IMR-90 (cell line): ENCODE results near the gene SECISBP2. TPM values are rescaled to one million over a fixed set of nuclear protein-coding genes. Genes with fewer than 3 reads are reported as not detected.
A peak's percentile ranks its signal among the peaks of the same experiment; 100 is the strongest.

ENCODE experiments used
- ATAC-seq: fragments of 200-7000 bp; cut with Tn5 transposase; 2 replicates; pipeline ENCODE4 v1.9.1; 2020; ENCODE audit warnings: low read depth, mild to moderate bottlenecking, moderate library complexity
- Bru-seq: library from RNA; stranded (reverse); fragments of 400-500 nt; gene quantifications from one replicate; lab custom pipeline; 2021; lab: Mats Ljungman, UMichigan
- BruChase-seq, 2 experiments: library from RNA; stranded (reverse); fragments of 400-500 nt; gene quantifications; one replicate each; lab custom pipeline; 2021; lab: Mats Ljungman, UMichigan
- BruUV-seq: library from RNA; stranded (reverse); fragments of 400-500 nt; replicated peaks from 2 replicates; lab custom pipeline; 2021; lab: Mats Ljungman, UMichigan
- CTCF ChIA-PET: fragments of 300-600 bp; formaldehyde crosslinking; extraction: SDS; loops from one replicate; lab custom pipeline; 2021; ENCODE audit warnings: antibody characterized with exemption; lab: Yijun Ruan, JAX
- POLR2A ChIA-PET: fragments of 300-600 bp; sonication (Branson Sonifier 250); formaldehyde crosslinking; loops from one replicate; lab custom pipeline; 2022; ENCODE audit warnings: antibody characterized with exemption; ENCODE audit not compliant: unreplicated experiment; lab: Charles Lee
- DNase-seq: peaks from one replicate; pipeline ENCODE4 v3.0.0; 2013
- H2AFZ ChIP-seq: replicated peaks from 2 replicates; pipeline ENCODE3; 2013; ENCODE audit warnings: low read length, mild to moderate bottlenecking; ENCODE audit not compliant: poor library complexity
- H2AK5ac ChIP-seq: 2 replicates; pipeline ENCODE4 v1.6.1; 2013; ENCODE audit warnings: low read depth, low read length, inconsistent platforms
- H2AK9ac ChIP-seq: replicated peaks from 2 replicates; pipeline ENCODE3; 2013; ENCODE audit warnings: mild to moderate bottlenecking, low read depth, low read length, moderate library complexity; ENCODE audit not compliant: poor library complexity
- H2BK120ac ChIP-seq: 2 replicates; pipeline ENCODE4 v1.6.1; 2013; ENCODE audit warnings: low read depth, low read length, inconsistent platforms
- H2BK15ac ChIP-seq: 3 replicates; pipeline ENCODE4 v1.6.1; 2013; ENCODE audit warnings: low read depth, low read length, inconsistent platforms
- H2BK20ac ChIP-seq: 2 replicates; pipeline ENCODE4 v1.6.1; 2013; ENCODE audit warnings: low read depth, mild to moderate bottlenecking, inconsistent platforms, low read length, moderate library complexity
- H2BK5ac ChIP-seq: 2 replicates; pipeline ENCODE4 v1.6.1; 2013; ENCODE audit warnings: mild to moderate bottlenecking, low read depth, low read length, inconsistent platforms; ENCODE audit not compliant: poor library complexity, severe bottlenecking
- H3K14ac ChIP-seq: replicated peaks from 2 replicates; pipeline ENCODE4 v1.6.1; 2013; ENCODE audit warnings: low read depth, low read length, inconsistent platforms
- H3K18ac ChIP-seq: 2 replicates; pipeline ENCODE4 v1.6.1; 2013; ENCODE audit warnings: low read depth, low read length, control low read depth
- H3K23ac ChIP-seq: 2 replicates; pipeline ENCODE4 v1.6.1; 2013; ENCODE audit warnings: low read depth, low read length, inconsistent platforms
- H3K27ac ChIP-seq: 2 replicates; pipeline ENCODE4 v1.5.1; 2013; ENCODE audit warnings: mild to moderate bottlenecking, control low read depth, low read length; ENCODE audit not compliant: insufficient read depth
- H3K27me3 ChIP-seq: 2 replicates; pipeline ENCODE4 v1.6.1; 2013; ENCODE audit warnings: low read length; ENCODE audit not compliant: control insufficient read depth, insufficient read depth
- H3K36me3 ChIP-seq: 2 replicates; pipeline ENCODE4 v1.6.1; 2013; ENCODE audit warnings: low read length, mixed read lengths; ENCODE audit not compliant: control insufficient read depth, insufficient read depth
- H3K4ac ChIP-seq: 2 replicates; pipeline ENCODE4 v1.6.1; 2013; ENCODE audit warnings: low read depth, low read length, inconsistent platforms
- H3K4me1 ChIP-seq: 2 replicates; pipeline ENCODE4 v1.6.1; 2013; ENCODE audit warnings: low read length, mixed read lengths; ENCODE audit not compliant: control insufficient read depth, insufficient read depth
- H3K4me2 ChIP-seq: 2 replicates; pipeline ENCODE4 v1.6.1; 2013; ENCODE audit warnings: low read depth, mild to moderate bottlenecking, control low read depth, low read length, moderate library complexity
- H3K4me3 ChIP-seq: 2 replicates; pipeline ENCODE4 v1.5.1; 2013; ENCODE audit warnings: low read depth, mild to moderate bottlenecking, control low read depth, low read length, moderate library complexity; ENCODE audit not compliant: insufficient read depth
- H3K56ac ChIP-seq: 2 replicates; pipeline ENCODE4 v1.6.1; 2013; ENCODE audit warnings: low read length, inconsistent platforms; ENCODE audit not compliant: insufficient read depth; ENCODE audit errors: extremely low read depth
- H3K79me1 ChIP-seq, 2 experiments: 2 replicates each; pipeline ENCODE4 v1.6.1; 2013; ENCODE audit warnings: low read length in 2 of 2, inconsistent platforms in 1 of 2, low read depth in 1 of 2
- H3K9ac ChIP-seq: 2 replicates; pipeline ENCODE4 v1.6.1; 2013; ENCODE audit warnings: low read depth, low read length, control low read depth
- H3K9me1 ChIP-seq: 2 replicates; pipeline ENCODE4 v1.6.1; 2013; ENCODE audit warnings: low read length, inconsistent platforms; ENCODE audit not compliant: insufficient read depth
- H3K9me3 ChIP-seq: 2 replicates; pipeline ENCODE4 v1.6.1; 2013; ENCODE audit warnings: low read length; ENCODE audit not compliant: control insufficient read depth, insufficient read depth
- H4K20me1 ChIP-seq: 2 replicates; pipeline ENCODE4 v1.6.1; 2013; ENCODE audit warnings: low read length, inconsistent platforms; ENCODE audit not compliant: insufficient read depth
- H4K5ac ChIP-seq: 2 replicates; pipeline ENCODE4 v1.6.1; 2013; ENCODE audit warnings: mild to moderate bottlenecking, low read depth, low read length, control low read depth
- H4K8ac ChIP-seq, 2 experiments: 2 replicates each; pipeline ENCODE4 v1.6.1; 2013; ENCODE audit warnings: low read depth in 2 of 2, low read length in 2 of 2, control low read depth in 1 of 2, inconsistent platforms in 1 of 2
- H4K91ac ChIP-seq: 2 replicates; pipeline ENCODE4 v1.6.1; 2013; ENCODE audit warnings: low read depth, low read length, inconsistent platforms; ENCODE audit not compliant: insufficient read depth
- CEBPB ChIP-seq: IDR thresholded peaks from 2 replicates; pipeline ENCODE4 v1.6.1; 2012; ENCODE audit warnings: low read depth, low read length, improper control_type of control experiment
- CHD1 ChIP-seq: IDR thresholded peaks from 2 replicates; pipeline ENCODE4 v1.6.1; 2012; ENCODE audit warnings: low read depth, low read length, improper control_type of control experiment
- FOS ChIP-seq: fragments of 150-350 bp; IDR thresholded peaks from 2 replicates; pipeline ENCODE4 v1.6.1; 2016; ENCODE audit warnings: low read depth, low read length
- MAFK ChIP-seq: IDR thresholded peaks from 2 replicates; pipeline ENCODE4 v1.6.1; 2012; ENCODE audit warnings: low read depth, low read length, improper control_type of control experiment
- MAZ ChIP-seq: IDR thresholded peaks from 2 replicates; pipeline ENCODE4 v1.6.1; 2012; ENCODE audit warnings: low read depth, mild to moderate bottlenecking, low read length, improper control_type of control experiment, moderate library complexity, borderline replicate concordance
- POLR2A ChIP-seq: IDR thresholded peaks from 2 replicates; pipeline ENCODE4 v1.6.1; 2012; ENCODE audit warnings: mild to moderate bottlenecking, low read depth, low read length
- RAD21 ChIP-seq: IDR thresholded peaks from 2 replicates; pipeline ENCODE4 v1.6.1; 2012; ENCODE audit warnings: low read length, improper control_type of control experiment
- RCOR1 ChIP-seq: IDR thresholded peaks from 2 replicates; pipeline ENCODE4 v1.6.1; 2012; ENCODE audit warnings: mild to moderate bottlenecking, low read length, improper control_type of control experiment; ENCODE audit not compliant: insufficient replicate concordance
- RFX5 ChIP-seq: IDR thresholded peaks from 2 replicates; pipeline ENCODE4 v1.8.0; 2012; ENCODE audit warnings: low read depth, mild to moderate bottlenecking, low read length, moderate library complexity
- WGBS, 2 experiments: methylation state at CpG; one replicate each; pipeline versions ENCODE4 v1.1.5 to v1.1.7; 2013; ENCODE audit warnings: missing lambda C conversion rate in 2 of 2; ENCODE audit not compliant: insufficient read length in 1 of 2; ENCODE audit errors: extremely low coverage in 2 of 2; 5-methylcytosine and 5-hydroxymethylcytosine counted together
- dilution Hi-C: fragments of 300-500 bp; cut with HindIII; formaldehyde crosslinking; loops from one replicate; pipeline ENCODE4 v1.14.3; 2018; ENCODE audit warnings: low sequenced_read_pairs; ENCODE audit not compliant: unreplicated experiment
- in situ Hi-C: fragments of 300-500 bp; cut with MboI; formaldehyde crosslinking; loops from 3 replicates; pipeline ENCODE4 v1.14.3; 2019; ENCODE audit warnings: low sequenced_read_pairs, inconsistent platforms, mixed read lengths
- intact Hi-C: fragments of 100-400 bp; cut with micrococcal nuclease; formaldehyde crosslinking; loops from 2 replicates; pipeline ENCODE4 v1.10.0; 2022
- long read RNA-seq: library from polyadenylated mRNA; unstranded; transcript quantifications from one replicate; pipeline ENCODE4 v2.0.0, GENCODE V29; 2021; ENCODE audit not compliant: unreplicated experiment
- polyA plus RNA-seq, 3 experiments: library from polyadenylated mRNA; depleted of rRNA; stranded (reverse); fragments of >200 nt; gene quantifications; 2 replicates each; pipeline ENCODE4 v1.2.3, GENCODE V29; 2012; ENCODE audit warnings: low replicate concordance in 1 of 3
- total RNA-seq: library from RNA; depleted of rRNA; stranded (reverse); fragments of >200 nt; gene quantifications from 2 replicates; pipeline ENCODE4 v1.2.3, GENCODE V29; 2012; rRNA removed
- TF ChIP-seq, protein P1 (sequence below): conservative IDR thresholded peaks from 2 replicates; pipeline ENCODE4 v1.5.1; 2012; ENCODE audit warnings: mild to moderate bottlenecking, low read depth, low read length, improper control_type of control experiment

SECISBP2 gene, protein sequence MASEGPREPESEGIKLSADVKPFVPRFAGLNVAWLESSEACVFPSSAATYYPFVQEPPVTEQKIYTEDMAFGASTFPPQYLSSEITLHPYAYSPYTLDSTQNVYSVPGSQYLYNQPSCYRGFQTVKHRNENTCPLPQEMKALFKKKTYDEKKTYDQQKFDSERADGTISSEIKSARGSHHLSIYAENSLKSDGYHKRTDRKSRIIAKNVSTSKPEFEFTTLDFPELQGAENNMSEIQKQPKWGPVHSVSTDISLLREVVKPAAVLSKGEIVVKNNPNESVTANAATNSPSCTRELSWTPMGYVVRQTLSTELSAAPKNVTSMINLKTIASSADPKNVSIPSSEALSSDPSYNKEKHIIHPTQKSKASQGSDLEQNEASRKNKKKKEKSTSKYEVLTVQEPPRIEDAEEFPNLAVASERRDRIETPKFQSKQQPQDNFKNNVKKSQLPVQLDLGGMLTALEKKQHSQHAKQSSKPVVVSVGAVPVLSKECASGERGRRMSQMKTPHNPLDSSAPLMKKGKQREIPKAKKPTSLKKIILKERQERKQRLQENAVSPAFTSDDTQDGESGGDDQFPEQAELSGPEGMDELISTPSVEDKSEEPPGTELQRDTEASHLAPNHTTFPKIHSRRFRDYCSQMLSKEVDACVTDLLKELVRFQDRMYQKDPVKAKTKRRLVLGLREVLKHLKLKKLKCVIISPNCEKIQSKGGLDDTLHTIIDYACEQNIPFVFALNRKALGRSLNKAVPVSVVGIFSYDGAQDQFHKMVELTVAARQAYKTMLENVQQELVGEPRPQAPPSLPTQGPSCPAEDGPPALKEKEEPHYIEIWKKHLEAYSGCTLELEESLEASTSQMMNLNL
- total RNA-seq (18.8 and 19.7 TPM in 2 replicates), polyA plus RNA-seq (2012; rRNA removed) (14.4 and 16.4 TPM in 2 replicates), Bru-seq, nascent RNA (percentile 88 among the genes with signal in this experiment), BruChase-seq, experiment 1, labeled RNA remaining after a 6-hour chase (percentile 77 among the genes with signal in this experiment), BruChase-seq, experiment 2, labeled RNA remaining after a 2-hour chase (percentile 88 among the genes with signal in this experiment)
- polyA plus RNA-seq (2012; cell fraction: cytosol; rRNA removed): 5.2 and 5.9 TPM in 2 replicates
- 28.0 and 65.2 TPM in 2 replicates for polyA plus RNA-seq (2012; cell fraction: nucleus; rRNA removed; ENCODE audit: low replicate concordance)
- long read RNA-seq, transcript SECISBP2-202 (17 exons, 3,462 nt): major isoform, 5 of 17 reads
- long read RNA-seq, partial matches to known transcripts: 6 of 17 reads
- long read RNA-seq, other reads (novel, unspliced or antisense): 5 of 17 reads

DNA sequence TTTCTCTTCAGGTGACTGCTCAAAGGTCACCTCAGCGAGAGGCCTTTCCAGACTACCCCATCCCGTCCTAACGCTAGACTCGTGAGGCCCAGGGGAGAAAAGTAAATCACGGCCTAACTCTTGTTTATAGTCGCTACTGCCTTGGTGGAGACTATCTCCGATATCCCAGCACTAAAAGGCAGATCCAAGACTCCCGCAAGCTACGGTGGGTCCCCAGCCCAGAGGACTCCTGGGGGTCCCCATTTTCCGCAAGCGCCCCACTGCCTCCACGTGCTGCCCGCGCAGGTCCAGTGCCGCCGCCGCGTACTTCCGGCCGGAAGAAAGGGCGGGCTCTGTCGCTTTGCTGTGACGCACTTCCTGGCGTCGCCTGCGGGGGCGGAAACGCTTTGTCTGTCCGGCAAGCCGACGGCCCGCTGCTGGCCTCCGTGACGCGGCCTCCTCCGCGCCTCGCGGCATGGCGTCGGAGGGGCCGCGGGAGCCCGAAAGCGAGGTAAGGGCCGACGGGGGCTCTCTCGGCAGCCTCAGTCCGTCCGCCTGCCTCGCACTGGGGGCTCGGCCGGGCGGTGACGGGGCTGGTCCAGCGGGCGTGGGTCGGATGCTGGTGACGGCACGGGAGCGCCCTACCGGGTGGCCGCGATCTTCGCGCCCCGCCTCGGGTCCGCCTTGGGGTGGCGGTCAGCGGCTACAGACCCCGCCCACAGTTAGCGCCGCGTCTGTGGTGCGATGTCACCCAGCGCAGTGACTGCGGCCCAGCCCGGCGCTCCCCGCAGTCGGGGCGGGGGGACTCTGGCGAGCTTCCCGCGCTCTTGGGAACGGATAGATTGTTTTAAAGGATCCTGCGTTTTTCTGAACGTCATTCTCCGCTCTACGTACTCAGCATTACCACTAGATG lies at the start of gene SECISBP2:
TSS of gene SECISBP2 (plus strand) at position 378 of the 892 bp plus-strand sequence. CDS start at position 455, 77 bp downstream.
- H3K4me1 ChIP-seq: peaks cover 3% of the 10 kb centered on the region
- in situ Hi-C loops: no loop called here
- dilution Hi-C loops: no loop called here
- intact Hi-C loops: loop anchor here (1.0 to 10.0 kb wide), 7 partner anchors 138 to 1604 kb away; no protein-coding TSS in a partner anchor
- H3K36me3 ChIP-seq: peaks cover 6% of the 10 kb centered on the region
- H3K56ac ChIP-seq: peak within 1 kb of the TSS; percentile 91
- peak within 1 kb of the TSS; percentile 93 for H3K9ac ChIP-seq
- peak within 1 kb of the TSS; percentile 95 for H2AK9ac ChIP-seq
- peak within 1 kb of the TSS; percentile 6; the same call in 1 of the 3 replicates for H2BK15ac ChIP-seq
- WGBS, 2 experiments: 2% methylated on average over 31 of the region's 91 CpGs; no CpG with 5 or more reads in 1 of the 2 experiments
- H3K27ac ChIP-seq: peak within 1 kb of the TSS; percentile 95
- peak within 1 kb of the TSS; percentile 63; the same call in 1 of the 2 replicates for H2BK120ac ChIP-seq
- H2AK5ac ChIP-seq: peak within 1 kb of the TSS; percentile 96
- no peaks in the 10 kb centered on the region for H3K27me3 ChIP-seq
- no peaks in the 10 kb centered on the region for H3K9me3 ChIP-seq
- peak; percentile 97 for ATAC-seq
- H3K9me1 ChIP-seq: peaks cover 5% of the 10 kb centered on the region
- ChIA-PET CTCF (interaction anchor here (0.7 to 1.0 kb wide), 6 partner anchors 9 to 232 kb away, joined by 3 to 5 read pairs (median 4); no protein-coding TSS in a partner anchor), POLR2A (no interaction called here)
- peak within 1 kb of the TSS; percentile 91 for H2AFZ ChIP-seq
- H3K79me1 ChIP-seq: peaks cover 17 to 41% of the 10 kb centered on the region in 2 experiments
- H3K4ac ChIP-seq: peak within 1 kb of the TSS; percentile 97
- peak within 1 kb of the TSS; percentile 99 for H3K14ac ChIP-seq
- H3K18ac ChIP-seq: peak within 1 kb of the TSS; percentile 71
- peak within 1 kb of the TSS; percentile 91 to 100 for H4K8ac ChIP-seq
- H2BK5ac ChIP-seq: peak within 1 kb of the TSS; percentile 90
- H3K4me2 ChIP-seq: peak within 1 kb of the TSS; percentile 98
- H4K5ac ChIP-seq: peak within 1 kb of the TSS; percentile 99
- peak; percentile 97 for DNase-seq
- H4K91ac ChIP-seq: peak within 1 kb of the TSS; percentile 94
- peaks cover 5% of the 10 kb centered on the region; the same call in 1 of the 2 replicates for H4K20me1 ChIP-seq
- no peak within 1 kb of the TSS for H2BK20ac ChIP-seq
- BruUV-seq: no TSS peak
- H3K23ac ChIP-seq: peak within 1 kb of the TSS; percentile 95
- H3K4me3 ChIP-seq: peak within 1 kb of the TSS; percentile 79
- TF ChIP-seq MAZ (peak; percentile 94), FOS (0 out of 2 replicates have a peak, but pooled peaks have one; percentile 11), RFX5 (no peak), RAD21 (peak; percentile 58), CHD1 (peak; percentile 64; the same call in 1 of the 2 replicates), RCOR1 (no peak), MAFK (no peak), CEBPB (no peak), POLR2A (peak; percentile 98)
- TF ChIP-seq, protein P1, sequence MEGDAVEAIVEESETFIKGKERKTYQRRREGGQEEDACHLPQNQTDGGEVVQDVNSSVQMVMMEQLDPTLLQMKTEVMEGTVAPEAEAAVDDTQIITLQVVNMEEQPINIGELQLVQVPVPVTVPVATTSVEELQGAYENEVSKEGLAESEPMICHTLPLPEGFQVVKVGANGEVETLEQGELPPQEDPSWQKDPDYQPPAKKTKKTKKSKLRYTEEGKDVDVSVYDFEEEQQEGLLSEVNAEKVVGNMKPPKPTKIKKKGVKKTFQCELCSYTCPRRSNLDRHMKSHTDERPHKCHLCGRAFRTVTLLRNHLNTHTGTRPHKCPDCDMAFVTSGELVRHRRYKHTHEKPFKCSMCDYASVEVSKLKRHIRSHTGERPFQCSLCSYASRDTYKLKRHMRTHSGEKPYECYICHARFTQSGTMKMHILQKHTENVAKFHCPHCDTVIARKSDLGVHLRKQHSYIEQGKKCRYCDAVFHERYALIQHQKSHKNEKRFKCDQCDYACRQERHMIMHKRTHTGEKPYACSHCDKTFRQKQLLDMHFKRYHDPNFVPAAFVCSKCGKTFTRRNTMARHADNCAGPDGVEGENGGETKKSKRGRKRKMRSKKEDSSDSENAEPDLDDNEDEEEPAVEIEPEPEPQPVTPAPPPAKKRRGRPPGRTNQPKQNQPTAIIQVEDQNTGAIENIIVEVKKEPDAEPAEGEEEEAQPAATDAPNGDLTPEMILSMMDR: peak; percentile 88
